NCI-H2227 (cell line): Measurements from ENCODE around the gene CSTF2.
"Not testable (repeated sequence)": the region's sequence is repeated elsewhere in the genome, so short reads cannot be mapped to it uniquely, and the experiment has no call there.

Source experiments
- DNase-seq: peaks from one replicate; lab custom pipeline; 2025; ENCODE audit not compliant: unreplicated experiment; lab: John Stamatoyannopoulos, UW

The CSTF2 gene, protein sequence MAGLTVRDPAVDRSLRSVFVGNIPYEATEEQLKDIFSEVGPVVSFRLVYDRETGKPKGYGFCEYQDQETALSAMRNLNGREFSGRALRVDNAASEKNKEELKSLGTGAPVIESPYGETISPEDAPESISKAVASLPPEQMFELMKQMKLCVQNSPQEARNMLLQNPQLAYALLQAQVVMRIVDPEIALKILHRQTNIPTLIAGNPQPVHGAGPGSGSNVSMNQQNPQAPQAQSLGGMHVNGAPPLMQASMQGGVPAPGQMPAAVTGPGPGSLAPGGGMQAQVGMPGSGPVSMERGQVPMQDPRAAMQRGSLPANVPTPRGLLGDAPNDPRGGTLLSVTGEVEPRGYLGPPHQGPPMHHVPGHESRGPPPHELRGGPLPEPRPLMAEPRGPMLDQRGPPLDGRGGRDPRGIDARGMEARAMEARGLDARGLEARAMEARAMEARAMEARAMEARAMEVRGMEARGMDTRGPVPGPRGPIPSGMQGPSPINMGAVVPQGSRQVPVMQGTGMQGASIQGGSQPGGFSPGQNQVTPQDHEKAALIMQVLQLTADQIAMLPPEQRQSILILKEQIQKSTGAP

DNA sequence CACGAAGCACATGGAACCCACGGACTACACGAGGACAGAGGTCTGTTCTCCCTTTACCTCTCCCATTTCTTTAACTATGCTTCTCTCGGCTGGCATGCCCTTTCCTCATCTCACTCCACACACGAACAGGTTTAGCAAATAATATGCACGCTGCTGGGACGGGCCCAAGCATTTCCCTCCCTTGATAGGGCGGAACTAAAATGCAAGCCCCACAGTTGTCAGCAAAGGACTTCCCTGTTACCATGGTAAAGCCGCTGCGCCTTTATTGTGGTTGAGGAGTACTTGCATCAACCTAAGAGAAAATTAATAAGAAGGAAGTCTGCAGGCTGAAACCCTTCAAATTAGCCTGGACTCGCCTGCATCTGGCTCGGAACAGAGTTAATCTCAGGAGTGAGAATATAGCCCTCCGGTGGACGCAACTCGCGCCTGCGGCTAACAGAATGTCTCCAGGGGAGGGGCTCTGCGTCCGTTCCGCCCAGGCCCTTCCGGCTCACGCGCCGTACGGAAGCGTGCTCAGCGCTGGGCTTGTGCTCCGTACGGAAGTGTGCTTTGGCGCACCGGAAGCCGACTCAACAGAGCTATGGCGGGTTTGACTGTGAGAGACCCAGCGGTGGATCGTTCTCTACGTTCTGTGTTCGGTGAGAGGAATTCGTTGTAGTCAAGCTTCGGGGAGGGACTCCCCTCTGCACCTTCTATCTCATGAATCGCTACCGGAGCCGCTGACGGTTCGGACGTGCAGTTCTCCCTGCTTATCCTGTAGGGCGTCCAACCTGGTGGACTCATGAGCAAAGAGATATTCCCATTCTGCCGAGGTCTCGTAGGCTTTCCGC, at the start of gene CSTF2:
Gene CSTF2 (plus strand): TSS at position 555 of the 830 bp plus-strand sequence. CDS start 26 bp downstream, at position 581.
- peak; percentile 96 for DNase-seq

DNA sequence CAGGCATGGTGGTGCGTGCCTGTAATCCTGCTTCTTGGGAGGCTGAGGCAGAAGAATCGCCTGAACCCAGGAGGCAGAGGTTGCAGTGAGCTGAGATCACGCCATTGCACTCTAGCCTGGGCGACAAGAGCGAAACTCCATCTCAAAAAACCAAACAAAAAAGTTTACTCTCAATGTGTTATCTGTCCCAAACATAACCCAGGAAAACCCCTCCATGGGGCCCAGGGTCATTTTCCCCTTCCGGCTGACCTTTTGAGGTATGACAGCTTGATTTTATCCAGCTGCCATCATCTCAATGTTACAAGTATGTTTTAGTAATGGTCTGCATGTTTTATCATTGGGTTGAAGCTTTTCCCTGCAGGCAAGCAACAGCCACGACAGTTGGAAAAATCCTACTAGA, 23.8 kb upstream of the CSTF2 start:
- not testable (repeated sequence) for DNase-seq

DNA sequence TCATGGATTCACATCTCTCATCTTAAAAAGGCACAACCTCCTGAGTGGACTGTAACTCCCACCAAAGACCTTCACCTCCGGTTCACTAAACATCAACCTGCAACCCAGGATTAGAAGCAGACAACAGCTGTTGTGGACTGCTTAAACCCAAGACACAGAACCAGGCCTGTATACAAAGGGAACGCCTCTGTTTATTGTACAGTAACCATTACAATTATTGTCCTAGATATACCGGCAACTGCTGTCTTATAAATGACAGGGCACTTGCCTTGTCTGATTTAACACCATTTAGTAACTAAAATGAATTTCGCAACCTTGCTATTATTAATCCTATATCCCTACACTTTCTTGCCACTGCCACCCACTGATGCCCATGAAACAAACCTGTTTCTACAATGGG, 22.8 kb upstream of the CSTF2 start:
- DNase-seq, result no peak

DNA sequence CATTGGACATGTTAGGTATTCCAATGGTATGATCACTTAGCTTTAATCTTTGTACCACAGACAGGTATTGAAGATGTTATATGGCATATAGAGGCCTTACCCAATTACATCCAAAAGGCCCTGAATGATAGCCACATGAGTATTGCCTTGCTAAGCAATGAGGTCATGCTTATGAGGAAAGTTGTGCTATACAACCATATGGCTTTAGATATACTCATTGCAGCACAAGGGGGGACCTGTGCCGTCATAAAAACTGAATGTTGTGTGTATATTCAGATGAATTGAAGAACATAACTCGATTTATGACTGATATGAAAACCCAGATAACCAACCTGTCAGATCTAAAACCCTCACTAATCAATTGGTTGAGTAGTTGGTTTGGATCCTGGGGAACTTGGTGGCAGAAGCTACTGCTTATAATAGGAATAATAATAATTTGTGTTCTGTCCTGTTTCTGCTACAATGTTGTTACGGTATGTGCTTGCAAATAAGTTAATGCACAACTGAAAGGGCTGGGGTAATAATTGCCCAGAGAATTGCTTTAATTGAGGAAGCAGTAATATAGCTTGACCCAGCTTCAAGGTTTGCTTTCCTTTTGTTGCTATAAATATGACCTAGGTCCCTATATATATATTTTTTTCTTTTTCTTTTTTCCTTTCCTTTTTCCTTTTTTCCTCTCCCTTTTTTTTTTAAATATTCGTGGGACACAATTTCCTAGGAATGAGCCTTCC, 21.5 kb upstream of the CSTF2 start:
- no peak for DNase-seq

DNA sequence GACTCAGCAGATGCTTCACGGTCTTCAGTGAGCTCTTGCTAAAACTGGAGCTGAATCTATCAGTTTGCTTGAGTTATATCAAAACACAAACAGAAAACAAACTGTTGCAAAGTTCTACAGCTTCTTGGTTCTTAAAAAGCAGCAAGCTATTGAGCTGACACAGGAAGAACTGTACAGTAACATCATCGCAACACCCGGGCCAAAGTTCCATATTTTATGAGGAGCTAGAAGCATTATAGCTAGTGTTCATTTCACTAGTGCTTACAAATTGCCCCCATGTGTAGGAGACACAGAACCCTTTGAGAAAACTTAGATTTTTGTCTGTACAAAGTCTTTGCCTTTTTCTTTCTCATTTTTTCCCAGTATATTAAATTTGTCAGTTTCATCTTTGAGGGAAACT, 17.3 kb upstream of the CSTF2 start:
- no peak for DNase-seq

DNA sequence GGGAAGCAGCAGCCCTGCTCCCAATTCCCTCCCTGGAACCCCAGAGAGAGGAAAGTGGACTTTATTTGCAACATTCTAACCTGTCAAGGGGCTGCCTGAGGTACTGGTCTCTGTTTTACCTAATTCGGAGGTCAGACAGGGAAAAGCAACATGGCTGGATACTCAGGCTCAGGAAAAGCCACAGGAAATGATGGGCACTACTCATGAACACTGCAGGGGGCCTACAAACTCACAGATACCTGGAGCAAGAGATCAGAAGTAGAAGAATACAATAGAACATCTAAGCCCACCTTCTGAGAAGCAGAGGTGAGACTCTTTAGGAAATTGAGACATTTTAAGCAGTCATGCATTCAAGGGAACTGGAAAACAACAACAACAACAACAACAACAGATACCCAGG, 15.4 kb upstream of the CSTF2 start:
- DNase-seq, result no peak

DNA sequence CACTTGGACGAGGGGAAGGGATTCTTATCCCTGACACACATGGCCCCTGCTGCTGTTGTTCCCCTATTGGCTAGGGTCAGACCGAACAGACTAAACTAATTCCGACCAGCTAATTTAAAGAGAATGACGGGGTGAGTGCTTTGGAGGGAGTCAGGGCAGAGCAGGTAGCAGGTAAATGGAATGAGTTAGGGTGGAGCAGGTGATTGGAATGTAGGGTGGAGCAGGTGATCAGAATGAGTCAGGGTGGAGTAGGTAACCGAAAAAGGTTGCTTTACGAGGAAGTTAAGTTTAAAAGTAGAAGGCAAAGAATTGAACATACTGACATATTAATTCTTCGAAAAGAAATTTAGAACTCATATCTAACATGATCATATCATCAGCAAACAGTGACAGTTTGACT, 11.9 kb upstream of the CSTF2 start:
- DNase-seq, result not testable (repeated sequence)

DNA sequence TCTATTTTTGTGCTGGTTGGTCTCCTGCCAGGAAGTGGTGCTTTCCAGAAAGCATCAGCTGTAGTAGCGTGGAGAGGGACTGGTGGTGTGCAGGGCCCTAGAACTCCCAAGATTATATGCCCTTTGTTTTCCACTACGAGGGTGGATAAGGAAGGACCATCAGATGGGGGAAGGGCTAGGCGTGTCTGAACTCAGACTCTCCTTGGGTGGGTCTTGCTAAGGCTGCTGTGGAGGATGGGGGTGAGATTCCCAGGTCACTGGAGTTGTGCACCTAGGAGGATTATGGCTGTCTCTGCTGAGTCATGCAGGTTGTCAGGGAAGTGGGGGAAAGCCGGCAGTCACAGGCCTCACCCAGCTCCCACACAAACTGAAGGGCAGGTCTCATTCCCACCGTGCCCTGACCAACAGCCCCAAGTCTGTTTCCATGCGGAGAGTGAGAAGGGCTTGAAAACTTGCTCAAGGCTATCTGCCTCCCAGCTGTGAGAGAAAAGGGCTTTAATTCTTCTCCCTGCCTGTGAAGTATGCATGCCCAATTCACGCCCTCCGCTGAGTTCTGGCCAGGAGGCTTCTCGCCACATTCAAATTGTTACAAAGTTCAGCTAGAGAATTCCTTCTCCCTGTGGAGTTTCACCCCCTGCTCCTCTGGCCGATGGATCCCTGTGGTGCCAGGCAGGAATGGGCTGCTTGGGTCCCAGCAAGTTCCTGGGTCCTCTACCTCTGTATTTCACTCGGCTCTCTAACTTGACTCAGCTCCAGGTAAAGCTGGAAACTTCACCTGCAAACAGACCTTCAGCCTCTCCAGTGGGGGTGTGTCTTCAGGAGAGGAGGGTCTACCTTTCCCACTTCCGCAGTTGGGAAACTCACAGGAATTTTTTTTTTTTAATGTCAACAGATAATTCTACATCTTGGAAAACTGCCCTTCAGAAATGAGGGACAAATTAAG, 7.7 kb upstream of the CSTF2 start:
- DNase-seq, result no peak

DNA sequence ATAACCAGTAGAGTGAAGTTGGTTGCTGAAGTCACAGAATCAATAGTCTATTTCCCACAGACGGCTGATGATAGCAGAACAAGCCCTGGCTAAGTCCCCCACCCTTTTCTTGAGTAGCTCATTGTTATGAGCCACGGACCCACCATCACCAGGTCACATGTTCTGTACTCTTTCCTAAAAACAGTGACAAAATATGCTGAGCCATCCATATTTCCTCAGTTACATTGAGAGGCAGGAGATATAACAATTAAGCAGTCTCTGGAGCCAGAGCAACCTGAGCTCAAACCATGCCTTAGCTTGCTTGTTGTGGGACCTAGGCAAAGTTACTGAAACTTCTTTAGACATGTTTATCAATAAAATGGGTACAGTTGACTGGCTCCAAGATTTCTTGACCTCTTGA, 2.9 kb upstream of the CSTF2 start:
- no peak for DNase-seq

DNA sequence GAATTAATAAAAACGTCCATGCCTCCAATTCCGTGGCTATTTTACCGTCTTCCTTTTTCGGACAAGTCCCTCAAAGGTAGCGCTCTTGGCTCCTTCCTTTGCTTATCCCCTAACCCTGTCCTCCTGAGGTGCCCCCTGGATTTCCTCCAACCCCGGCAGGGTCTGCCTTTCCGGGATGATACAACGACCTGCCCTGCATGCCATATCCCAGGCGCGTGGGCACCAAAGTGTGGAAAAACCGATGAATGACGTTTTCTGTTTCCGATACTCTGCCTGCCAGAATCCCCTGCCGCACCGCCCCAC, 706 bp upstream of the CSTF2 start:
- DNase-seq, result no peak

DNA sequence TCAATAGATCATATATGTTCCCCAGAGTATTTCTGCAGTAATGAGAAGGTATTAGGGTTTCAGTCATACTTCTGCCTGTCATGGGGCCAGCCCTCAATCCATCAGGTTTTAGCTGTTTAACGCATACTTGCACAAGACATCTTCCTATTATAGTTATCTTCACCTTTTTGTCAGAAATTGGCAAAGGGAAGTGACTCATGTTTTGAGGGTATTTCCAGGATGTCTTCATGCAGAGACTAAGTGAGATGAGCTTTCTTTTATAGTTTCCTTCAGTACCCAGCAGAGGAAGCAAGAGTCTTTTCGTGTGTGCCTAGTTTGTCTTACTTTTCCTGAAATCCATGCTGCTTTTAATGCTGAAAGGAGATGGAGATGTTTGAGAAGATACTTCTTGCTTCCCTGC, 9.5 kb downstream of the CSTF2 start:
- DNase-seq, result no peak

DNA sequence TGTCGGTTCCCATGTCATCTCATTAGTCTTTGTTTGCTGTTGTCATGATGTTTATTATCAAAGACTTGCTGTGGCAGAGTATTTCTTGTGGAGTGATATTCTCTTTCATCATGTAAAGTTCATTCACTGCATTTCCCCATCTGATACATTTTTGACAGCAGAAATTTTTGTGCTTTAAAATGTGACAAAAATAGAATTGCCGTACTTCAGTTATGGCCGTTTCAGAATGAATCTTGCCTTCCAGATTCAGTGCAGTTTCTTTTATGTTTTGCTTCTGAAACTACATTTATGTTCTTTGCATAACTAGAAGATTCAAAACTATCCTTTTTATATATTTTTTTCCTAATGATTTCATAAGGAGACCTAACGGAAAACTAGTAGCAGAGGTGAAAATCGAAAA, 10.0 kb downstream of the CSTF2 start:
- no peak for DNase-seq

DNA sequence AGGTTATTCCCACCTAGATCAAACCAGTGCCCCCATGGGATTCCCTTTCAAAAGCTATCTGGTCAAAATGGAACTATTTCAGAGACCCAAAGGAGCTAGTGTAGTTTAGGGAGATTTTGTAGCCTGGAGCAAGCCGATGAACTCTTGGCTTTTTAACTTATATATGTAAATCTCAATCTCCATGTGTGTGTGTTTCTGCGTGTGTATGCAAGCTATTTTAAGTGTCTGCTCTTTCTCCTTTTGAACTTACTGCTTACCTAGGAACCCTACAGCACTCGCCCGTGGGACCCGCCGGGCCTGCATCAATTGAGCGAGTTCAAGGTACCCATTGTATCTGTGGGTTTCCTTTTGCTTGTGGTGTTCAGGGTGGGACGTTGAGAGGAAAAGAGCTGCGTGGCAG, 10.4 kb downstream of the CSTF2 start:
- DNase-seq, result no peak

DNA sequence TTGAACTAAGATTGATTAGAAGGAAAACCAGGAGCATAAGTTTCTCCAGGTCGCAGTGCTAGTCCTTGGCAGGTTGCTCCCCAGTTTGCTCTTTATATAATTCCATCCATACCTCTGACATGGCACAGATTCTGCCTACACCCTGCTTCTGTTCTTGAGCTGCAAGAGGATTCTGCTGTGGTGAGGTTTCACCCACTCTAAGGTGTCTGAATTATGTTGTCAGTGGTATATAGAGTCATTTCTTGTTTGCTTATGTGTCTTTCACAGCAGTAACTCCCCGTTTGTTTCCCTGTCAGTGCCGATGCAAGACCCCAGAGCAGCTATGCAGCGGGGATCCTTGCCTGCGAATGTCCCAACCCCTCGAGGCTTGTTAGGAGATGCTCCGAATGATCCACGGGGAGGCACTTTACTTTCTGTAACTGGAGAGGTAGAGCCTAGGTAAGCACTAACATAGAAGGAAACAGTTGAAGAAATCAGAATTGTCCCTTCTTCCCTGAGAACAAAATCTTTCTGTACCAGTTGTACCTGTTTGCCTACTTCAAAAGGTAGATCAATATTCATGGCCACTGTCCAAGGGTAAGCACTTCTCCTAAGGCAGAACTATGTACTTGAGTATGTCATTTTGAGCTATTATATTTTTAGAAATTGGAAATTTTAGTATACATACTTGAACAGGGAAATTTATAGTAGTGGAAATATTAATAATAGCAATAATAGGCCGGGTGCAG, 11.2 kb downstream of the CSTF2 start:
- DNase-seq, result no peak

DNA sequence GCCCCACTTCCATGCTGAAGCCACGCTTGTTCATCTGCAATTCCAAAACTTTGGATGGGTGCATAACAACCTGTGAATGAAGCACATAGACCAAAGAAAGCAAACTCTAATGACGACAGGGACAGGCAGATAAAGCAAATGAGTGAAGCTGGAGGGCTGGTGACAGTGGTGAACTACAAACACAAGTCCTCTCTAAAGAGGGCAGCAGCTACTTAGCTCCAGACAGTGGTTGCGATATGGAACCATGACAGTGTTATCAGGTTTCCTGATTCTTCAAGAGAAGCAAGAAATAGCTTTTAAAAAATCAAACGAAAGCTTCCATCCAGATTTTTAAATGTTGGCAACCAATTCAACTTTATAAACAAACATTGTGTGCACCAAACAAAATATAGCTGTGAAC, 30.1 kb downstream of the CSTF2 start:
- no peak for DNase-seq

DNA sequence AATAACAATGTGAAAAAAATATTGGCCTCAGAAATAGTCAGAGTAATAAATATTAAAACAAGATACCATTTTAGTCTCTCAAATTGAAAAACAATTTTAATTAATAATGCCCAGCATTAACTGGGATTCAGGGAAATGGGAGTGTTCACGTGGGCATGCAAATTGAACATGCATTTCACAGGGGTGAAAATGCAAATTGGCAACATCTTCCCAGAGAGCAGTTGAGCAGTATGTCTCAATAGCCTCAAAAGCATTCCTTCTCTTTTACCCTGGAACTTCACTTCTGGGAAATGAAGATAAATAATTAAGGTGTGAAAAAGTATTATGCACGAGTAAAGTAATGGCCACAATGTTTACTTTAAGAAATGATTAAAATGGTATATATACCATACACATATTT, 32.6 kb downstream of the CSTF2 start:
- no peak for DNase-seq

DNA sequence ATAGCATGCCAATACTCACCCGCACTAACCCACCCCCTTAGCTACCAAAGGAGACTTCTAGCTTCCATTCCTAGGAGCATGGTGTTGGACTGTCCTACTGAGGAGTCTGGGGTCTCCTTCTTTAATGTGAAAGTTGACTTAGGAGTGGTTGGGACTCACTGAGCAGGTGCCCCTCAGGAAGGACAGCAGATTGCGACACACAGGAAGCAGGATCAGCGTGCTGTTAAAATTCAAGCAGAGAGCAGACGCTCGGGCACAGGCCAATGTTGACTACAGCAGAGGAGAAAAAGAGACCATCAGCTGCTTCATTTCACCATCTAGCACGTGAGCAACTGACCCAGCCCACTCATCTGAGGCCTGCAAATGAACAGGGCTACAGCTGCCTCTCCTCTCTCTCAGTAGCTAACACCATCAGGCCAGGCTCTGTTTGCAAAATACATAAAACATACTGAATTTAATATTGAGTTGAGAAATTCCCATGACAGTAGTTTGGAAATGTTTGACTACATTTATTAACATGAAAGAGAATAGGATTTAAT, 43.2 kb downstream of the CSTF2 start:
- no peak for DNase-seq

DNA sequence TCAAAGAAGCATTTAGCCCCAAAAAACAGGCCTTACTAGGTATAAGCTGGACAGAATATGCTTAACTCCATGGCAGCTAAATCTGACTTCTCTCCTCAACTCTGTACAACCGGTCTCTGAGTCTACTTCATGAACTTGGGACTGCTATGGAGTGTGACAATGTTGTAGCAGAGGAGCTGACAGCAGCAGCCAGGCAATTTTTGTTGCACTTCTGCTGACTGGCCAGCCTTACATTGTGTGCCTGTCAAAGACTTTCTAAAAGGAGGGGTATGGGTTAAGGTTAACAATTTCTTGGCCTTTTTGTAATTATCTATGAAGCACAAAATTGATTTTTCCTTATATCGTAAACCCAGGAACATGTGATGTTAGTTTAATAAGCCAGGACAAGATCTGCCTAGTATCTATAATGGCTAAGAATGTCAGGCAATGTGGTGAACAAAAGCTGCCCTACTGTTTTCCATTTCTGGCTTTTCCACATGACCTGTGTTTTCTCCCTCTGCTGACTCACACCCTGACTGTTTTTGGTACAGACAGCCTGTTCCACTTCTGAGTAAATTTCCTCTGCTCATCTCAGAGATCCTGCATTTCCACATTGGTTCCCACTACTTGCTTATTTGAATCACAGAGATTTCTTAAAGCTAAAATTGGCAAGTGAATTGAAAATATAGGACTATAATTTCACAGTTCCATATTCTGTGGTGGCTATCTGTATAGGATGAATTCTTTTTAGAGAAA, 44.6 kb downstream of the CSTF2 start:
- DNase-seq, result no peak

DNA sequence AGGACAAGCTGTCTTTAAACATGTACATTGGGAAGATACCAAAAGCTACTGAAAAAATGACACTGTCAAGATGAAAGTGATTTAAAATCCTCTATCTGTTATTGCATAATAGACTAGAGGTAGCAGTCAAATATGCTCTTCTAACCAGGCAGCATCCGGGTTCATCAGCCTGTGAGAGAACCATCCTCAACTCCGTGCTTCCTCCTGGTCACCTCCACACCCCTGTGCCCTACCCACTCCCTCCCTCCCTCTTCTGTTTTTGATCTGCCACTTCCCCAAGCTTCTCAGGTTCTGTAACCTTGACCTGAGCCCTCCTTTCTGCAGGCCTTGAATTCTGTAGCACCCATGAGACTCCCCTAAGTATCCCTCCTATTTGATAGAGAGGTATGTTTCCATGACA, 48.1 kb downstream of the CSTF2 start:
- no peak for DNase-seq
